Measurements from ENCODE around the gene DDX52. TPM values are rescaled to one million over a fixed set of nuclear protein-coding genes. Genes with fewer than 3 reads are reported as not detected.

The DDX52 gene, protein sequence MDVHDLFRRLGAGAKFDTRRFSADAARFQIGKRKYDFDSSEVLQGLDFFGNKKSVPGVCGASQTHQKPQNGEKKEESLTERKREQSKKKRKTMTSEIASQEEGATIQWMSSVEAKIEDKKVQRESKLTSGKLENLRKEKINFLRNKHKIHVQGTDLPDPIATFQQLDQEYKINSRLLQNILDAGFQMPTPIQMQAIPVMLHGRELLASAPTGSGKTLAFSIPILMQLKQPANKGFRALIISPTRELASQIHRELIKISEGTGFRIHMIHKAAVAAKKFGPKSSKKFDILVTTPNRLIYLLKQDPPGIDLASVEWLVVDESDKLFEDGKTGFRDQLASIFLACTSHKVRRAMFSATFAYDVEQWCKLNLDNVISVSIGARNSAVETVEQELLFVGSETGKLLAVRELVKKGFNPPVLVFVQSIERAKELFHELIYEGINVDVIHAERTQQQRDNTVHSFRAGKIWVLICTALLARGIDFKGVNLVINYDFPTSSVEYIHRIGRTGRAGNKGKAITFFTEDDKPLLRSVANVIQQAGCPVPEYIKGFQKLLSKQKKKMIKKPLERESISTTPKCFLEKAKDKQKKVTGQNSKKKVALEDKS
- total RNA-seq = 10 to 100 TPM; 13.1 to 17.9 (median 14.1) TPM

DNA sequence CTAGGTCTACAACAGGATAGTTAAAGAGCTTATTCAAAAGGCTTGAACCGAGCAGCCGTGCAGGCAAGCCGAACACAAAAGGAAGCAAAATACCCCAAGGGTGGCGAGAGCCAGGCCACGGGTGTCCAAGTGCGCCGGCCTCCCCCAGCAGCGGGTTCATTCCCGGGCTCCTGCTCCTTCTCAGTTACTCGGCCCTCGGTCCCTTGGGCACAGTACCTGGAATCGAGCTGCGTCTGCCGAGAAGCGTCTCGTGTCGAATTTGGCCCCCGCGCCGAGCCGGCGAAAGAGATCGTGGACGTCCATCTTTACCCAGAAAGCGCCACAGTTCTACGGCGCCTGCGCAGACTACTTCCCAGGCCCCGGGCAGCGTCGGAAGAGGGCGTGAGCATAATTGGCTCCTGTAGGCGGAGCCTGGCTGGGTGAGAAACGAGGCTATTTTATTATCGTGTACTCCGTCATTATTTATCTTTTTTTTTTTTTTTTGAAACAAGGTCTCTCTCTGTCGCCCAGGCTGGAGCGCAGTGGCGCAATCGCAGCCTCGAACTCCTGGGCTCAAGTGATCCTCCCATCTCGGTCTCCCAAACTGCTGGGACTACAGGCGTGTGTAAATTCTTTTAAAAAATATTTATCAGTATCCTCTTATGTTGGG lies at the start of gene DDX52:
Gene DDX52, minus strand, starts transcription at position 329 of the 649 bp plus-strand sequence. Its CDS starts 26 bp downstream, at position 303.
- Histone ChIP-seq H3K9me3 (no peaks in the 10 kb centered on the region), H3K4me1 (peaks cover 18 to 49% (median 42%) of the 10 kb centered on the region in 4 donors), H3K4me3 (peak within 1 kb of the TSS; percentile 66 to 93 (median 78)), H3K36me3 (peaks cover 0 to 32% (median 17%) of the 10 kb centered on the region in 4 donors), H3K27me3 (peaks cover 0 to 14% (median 0%) of the 10 kb centered on the region in 4 donors), H3K27ac (replicated peaks in 1 of 4) (peak within 1 kb of the TSS; percentile 87 to 92 (median 89))
- TF ChIP-seq EP300 (IDR thresholded peaks at IDR 0.05) (no peak), POLR2AphosphoS5 (IDR thresholded peaks at IDR 0.05) (peak; percentile 86 to 94), POLR2A (IDR thresholded peaks at IDR 0.05; ENCODE audit: low read depth) (no peak)
- DNase-seq (ENCODE audit: extremely low spot score) = peak; percentile 97
- intact Hi-C loops (cut with DNase I) = loop anchor here (10.0 kb wide), 1 partner anchor 102 kb away; the partner anchor contains the start of gene HNF1B
- under 1% methylated on average over 43 of the region's 43 CpGs for WGBS

DNA sequence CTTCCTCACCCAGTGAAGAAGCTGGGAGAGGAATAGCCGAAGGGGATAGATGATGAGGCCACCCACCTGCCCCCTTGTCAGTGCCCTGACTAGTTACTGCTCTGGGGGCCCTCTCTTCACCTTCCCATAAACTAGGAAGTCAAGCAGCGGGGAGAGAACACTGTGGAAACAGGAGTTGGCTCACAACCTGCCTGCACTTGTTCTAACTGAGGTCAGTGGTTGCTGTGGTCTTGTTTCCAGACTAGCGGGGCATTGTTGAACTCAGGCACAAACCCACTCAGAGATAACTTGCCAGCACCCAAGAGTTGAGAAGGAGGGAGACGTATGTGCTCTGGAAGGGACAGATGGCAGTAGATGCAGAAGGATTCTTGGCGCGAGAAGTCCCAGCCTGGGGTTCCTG lies 48.6 kb upstream of the DDX52 start:
- no peaks in the 10 kb centered on the region for H3K36me3 ChIP-seq
- H3K4me1 ChIP-seq = no peaks in the 10 kb centered on the region
- 89% methylated on average over 6 of the region's 6 CpGs for WGBS
- no peaks in the 10 kb centered on the region for H3K27me3 ChIP-seq
- TF ChIP-seq EP300 (IDR thresholded peaks at IDR 0.05) = no peak
- TF ChIP-seq, protein P1, sequence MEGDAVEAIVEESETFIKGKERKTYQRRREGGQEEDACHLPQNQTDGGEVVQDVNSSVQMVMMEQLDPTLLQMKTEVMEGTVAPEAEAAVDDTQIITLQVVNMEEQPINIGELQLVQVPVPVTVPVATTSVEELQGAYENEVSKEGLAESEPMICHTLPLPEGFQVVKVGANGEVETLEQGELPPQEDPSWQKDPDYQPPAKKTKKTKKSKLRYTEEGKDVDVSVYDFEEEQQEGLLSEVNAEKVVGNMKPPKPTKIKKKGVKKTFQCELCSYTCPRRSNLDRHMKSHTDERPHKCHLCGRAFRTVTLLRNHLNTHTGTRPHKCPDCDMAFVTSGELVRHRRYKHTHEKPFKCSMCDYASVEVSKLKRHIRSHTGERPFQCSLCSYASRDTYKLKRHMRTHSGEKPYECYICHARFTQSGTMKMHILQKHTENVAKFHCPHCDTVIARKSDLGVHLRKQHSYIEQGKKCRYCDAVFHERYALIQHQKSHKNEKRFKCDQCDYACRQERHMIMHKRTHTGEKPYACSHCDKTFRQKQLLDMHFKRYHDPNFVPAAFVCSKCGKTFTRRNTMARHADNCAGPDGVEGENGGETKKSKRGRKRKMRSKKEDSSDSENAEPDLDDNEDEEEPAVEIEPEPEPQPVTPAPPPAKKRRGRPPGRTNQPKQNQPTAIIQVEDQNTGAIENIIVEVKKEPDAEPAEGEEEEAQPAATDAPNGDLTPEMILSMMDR (IDR thresholded peaks at IDR 0.05) = no peak
- no peak for TF ChIP-seq POLR2A (IDR thresholded peaks at IDR 0.05; ENCODE audit: low read depth)
- TF ChIP-seq POLR2AphosphoS5 (IDR thresholded peaks at IDR 0.05) = no peak
- DNase-seq (ENCODE audit: extremely low spot score) = no peak
- intact Hi-C loops (cut with DNase I) = no loop called here
- no peak overlapping the region for H3K4me3 ChIP-seq
- H3K9me3 ChIP-seq = no peaks in the 10 kb centered on the region
- H3K27ac ChIP-seq (replicated peaks in 1 of 4) = no peak overlapping the region

DNA sequence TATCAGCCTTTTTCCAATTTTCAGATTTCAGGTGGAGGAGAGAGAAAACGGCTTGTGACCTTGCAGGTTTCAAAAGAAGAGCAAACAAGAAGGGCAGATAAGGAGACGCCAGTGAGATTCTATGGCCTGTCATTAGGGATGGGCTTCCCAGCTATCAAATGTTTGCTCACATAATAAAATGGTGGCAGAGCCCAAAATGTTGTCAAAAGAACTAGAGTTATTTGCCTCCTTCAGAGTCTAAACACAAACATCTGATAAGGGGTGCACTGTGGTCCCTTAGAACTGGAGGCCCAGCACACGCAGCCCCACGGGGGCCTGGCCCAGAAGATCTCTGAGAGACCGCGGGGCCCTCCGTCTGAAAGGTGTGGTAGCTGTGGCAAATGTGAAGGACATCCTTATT lies 46.1 kb upstream of the DDX52 start:
- Histone ChIP-seq H3K4me3 (no peak overlapping the region), H3K36me3 (no peaks in the 10 kb centered on the region), H3K27me3 (no peaks in the 10 kb centered on the region), H3K27ac (replicated peaks in 1 of 4) (no peak overlapping the region), H3K9me3 (no peaks in the 10 kb centered on the region), H3K4me1 (no peaks in the 10 kb centered on the region)
- no peak for DNase-seq (ENCODE audit: extremely low spot score)
- 83% methylated on average over 7 of the region's 7 CpGs for WGBS
- intact Hi-C loops (cut with DNase I) = no loop called here
- no peak for TF ChIP-seq POLR2AphosphoS5 (IDR thresholded peaks at IDR 0.05)
- TF ChIP-seq EP300 (IDR thresholded peaks at IDR 0.05) = no peak
- TF ChIP-seq, protein P1 (IDR thresholded peaks at IDR 0.05) = no peak
- no peak for TF ChIP-seq POLR2A (IDR thresholded peaks at IDR 0.05; ENCODE audit: low read depth)

DNA sequence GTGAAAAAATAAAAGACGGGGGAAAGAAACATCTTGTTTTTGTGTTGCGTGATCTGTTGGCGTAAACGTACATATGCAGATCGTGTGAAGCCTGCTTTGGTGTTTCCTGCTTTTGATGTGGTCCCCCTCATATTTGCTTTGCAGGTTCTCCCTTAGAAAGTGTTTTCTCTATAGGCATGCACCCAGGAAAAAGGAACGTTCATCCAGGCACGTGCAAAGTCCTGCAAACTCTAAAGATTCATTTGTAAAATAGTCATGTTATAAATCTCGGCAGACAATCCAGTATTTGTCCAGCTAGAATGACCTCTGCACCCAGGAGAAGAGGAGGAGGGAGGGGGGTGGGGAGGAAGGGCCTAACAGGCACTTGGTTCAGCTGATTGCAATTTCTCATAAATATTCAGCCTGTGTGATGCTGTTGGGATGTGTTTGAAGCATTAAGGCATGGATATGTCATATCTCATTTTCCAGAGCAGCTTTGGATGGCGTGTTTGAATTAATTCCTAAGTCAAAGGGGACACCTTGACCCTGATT lies 40.3 kb upstream of the DDX52 start:
- no peak for DNase-seq (ENCODE audit: extremely low spot score)
- no peaks in the 10 kb centered on the region for H3K36me3 ChIP-seq
- intact Hi-C loops (cut with DNase I) = no loop called here
- TF ChIP-seq EP300 (IDR thresholded peaks at IDR 0.05) (no peak), POLR2A (IDR thresholded peaks at IDR 0.05; ENCODE audit: low read depth) (no peak), POLR2AphosphoS5 (IDR thresholded peaks at IDR 0.05) (no peak)
- TF ChIP-seq, protein P1 (IDR thresholded peaks at IDR 0.05) = no peak
- H3K4me1 ChIP-seq = no peaks in the 10 kb centered on the region
- 70% methylated on average over 9 of the region's 9 CpGs for WGBS
- H3K27ac ChIP-seq (replicated peaks in 1 of 4) = no peak overlapping the region
- H3K9me3 ChIP-seq = no peaks in the 10 kb centered on the region
- H3K27me3 ChIP-seq = peaks cover 0 to 4% (median 0%) of the 10 kb centered on the region in 4 donors
- H3K4me3 ChIP-seq = no peak overlapping the region

All from esophagus muscularis mucosa (tissue), 4 donors.